SU-DHL-6 (cell line): ENCODE results near the gene SLC43A2.

Experiments
- EZH2phosphoT487 ChIP-seq: fragments of 200-600 bp; sonication (generic), shearing (Covaris generic); conservative IDR thresholded peaks from 2 replicates; pipeline ENCODE4 v1.6.1; 2018; ENCODE audit warnings: mild to moderate bottlenecking, antibody characterized with exemption, low read length, moderate library complexity, mixed read lengths
- TF ChIP-seq, protein P1 (sequence below): fragments of 200-600 bp; sonication (generic); IDR thresholded peaks from one replicate; pipeline ENCODE4 v1.5.1; 2017; ENCODE audit warnings: antibody characterized with exemption, mild to moderate bottlenecking, low read length, moderate library complexity; ENCODE audit not compliant: insufficient read depth, poor library complexity, severe bottlenecking

DNA sequence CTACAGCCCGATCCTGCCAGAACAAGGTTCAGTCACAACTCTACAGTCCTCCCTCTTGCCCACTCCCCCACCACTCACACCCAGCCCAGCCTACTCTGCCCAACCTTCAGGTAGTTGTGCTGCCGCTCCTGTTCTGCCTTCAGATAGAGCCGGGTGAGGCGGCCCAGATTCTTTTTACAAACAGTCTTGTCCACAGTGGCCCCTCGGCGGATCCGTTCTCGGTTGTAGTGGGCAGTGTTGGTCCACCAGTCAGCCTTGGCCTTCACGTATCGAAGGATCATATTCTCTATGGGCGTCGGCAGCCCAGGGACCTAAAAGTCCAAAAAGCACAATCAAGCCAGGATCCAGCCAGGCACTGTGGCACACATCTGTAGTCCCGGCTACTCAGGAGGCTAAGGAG is 47.8 kb upstream of the SLC43A2 start:
- TF ChIP-seq, protein P1, sequence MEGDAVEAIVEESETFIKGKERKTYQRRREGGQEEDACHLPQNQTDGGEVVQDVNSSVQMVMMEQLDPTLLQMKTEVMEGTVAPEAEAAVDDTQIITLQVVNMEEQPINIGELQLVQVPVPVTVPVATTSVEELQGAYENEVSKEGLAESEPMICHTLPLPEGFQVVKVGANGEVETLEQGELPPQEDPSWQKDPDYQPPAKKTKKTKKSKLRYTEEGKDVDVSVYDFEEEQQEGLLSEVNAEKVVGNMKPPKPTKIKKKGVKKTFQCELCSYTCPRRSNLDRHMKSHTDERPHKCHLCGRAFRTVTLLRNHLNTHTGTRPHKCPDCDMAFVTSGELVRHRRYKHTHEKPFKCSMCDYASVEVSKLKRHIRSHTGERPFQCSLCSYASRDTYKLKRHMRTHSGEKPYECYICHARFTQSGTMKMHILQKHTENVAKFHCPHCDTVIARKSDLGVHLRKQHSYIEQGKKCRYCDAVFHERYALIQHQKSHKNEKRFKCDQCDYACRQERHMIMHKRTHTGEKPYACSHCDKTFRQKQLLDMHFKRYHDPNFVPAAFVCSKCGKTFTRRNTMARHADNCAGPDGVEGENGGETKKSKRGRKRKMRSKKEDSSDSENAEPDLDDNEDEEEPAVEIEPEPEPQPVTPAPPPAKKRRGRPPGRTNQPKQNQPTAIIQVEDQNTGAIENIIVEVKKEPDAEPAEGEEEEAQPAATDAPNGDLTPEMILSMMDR, result no peak
- TF ChIP-seq EZH2phosphoT487, result no peak
